Measurements from ENCODE around the gene CYBRD1. TPM values are rescaled to one million over a fixed set of nuclear protein-coding genes. Genes with fewer than 3 reads are reported as not detected.

Gene CYBRD1
- total RNA-seq, 1 donor from 2014 or later: 14.5 TPM

DNA sequence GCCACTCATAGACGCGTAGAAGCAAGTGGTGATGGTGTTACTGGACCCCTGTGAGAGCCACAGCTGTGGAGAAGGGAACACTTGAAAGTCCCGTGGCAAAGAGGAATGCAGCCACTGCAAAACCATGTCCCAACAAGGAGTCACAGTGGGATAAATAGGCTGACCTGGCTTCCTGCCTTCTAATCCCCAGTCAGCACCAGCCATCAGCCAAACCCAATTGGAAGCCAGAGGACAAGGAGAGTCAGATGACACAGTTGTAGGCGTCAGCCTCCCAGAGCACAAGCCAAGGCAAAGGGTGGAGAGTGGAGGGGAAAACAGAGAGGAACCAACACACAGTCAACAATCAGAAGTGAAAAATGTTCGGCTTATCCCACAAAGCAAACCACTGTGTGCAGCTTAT, 5.5 kb upstream of the CYBRD1 start:
- no peak for FAIRE-seq

DNA sequence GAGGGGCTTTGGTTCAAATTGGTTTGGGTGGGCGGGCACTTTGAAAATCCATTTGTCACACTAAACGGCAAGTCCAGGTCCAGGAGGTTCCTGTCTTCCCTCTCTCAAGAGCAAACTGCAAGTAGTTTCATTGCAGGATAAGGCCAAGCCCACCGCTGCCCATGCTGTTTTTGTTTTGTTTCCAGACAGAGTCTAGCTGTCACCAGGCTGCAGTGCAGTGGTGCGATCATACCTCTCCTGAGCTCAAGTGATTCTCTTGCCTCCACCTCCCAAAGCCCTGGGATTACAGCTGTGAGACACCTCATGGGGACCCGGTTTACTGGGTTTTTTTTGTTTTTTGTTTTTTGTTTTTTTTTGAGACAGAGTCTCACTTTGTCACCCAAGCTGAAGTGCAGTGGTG, 1.8 kb upstream of the CYBRD1 start:
- H3K4me3 ChIP-seq (ENCODE audit: low read depth, low read length): no peak overlapping the region
- no peaks in the 10 kb centered on the region for H3K27me3 ChIP-seq (ENCODE audit: control insufficient read depth, insufficient read depth, low read length)
- no peaks in the 10 kb centered on the region for H3K36me3 ChIP-seq (ENCODE audit: control insufficient read depth, insufficient read depth, low read length)
- TF ChIP-seq, protein P1, sequence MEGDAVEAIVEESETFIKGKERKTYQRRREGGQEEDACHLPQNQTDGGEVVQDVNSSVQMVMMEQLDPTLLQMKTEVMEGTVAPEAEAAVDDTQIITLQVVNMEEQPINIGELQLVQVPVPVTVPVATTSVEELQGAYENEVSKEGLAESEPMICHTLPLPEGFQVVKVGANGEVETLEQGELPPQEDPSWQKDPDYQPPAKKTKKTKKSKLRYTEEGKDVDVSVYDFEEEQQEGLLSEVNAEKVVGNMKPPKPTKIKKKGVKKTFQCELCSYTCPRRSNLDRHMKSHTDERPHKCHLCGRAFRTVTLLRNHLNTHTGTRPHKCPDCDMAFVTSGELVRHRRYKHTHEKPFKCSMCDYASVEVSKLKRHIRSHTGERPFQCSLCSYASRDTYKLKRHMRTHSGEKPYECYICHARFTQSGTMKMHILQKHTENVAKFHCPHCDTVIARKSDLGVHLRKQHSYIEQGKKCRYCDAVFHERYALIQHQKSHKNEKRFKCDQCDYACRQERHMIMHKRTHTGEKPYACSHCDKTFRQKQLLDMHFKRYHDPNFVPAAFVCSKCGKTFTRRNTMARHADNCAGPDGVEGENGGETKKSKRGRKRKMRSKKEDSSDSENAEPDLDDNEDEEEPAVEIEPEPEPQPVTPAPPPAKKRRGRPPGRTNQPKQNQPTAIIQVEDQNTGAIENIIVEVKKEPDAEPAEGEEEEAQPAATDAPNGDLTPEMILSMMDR (IDR thresholded peaks at IDR 0.05; ENCODE audit: insufficient read depth, low read length, severe bottlenecking): no peak
- FAIRE-seq (no peak), DNase-seq (ENCODE audit: low read depth) (no peak)

More for the DNA sequence above, 5.5 kb upstream of the CYBRD1 start:
- no peak overlapping the region for H3K4me3 ChIP-seq (ENCODE audit: low read depth, low read length)
- DNase-seq (ENCODE audit: low read depth): no peak
- TF ChIP-seq, protein P1 (IDR thresholded peaks at IDR 0.05; ENCODE audit: insufficient read depth, low read length, severe bottlenecking): no peak
- H3K36me3 ChIP-seq (ENCODE audit: control insufficient read depth, insufficient read depth, low read length): no peaks in the 10 kb centered on the region
- peaks cover 1% of the 10 kb centered on the region for H3K27me3 ChIP-seq (ENCODE audit: control insufficient read depth, insufficient read depth, low read length)

DNA sequence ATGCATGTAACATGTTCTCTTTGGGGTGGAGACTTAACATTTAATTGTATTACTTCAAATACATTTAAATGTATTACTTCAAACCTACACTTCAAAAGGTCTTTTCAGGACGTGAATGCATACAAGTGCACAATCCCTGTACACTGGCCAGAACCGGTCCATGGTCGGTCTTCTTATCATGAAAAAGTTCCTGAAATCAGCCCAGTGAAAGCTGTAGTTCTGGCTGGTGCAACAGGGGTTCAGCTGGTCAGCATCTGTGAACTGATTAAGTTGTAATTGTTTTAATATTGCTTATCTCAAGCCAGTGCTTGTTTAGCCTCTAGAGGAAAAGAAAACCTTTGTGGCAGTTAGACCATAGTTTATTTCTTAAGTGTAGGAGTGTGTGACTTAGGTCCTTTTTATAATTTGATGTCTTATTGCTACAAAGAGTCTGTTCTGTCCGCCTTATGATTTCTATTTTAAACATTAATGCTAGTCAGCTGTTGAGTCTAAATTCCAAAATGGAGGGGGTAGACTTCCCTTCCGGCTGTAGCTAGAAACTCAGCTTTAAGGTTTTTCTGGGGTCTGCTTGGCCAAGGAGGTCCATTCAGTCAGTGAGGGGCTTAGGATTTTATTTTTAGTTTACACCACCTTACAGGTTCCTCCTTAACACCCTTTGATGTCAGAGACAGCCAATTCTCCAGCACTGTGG, 768 bp upstream of the CYBRD1 start:
- FAIRE-seq: no peak
- TF ChIP-seq, protein P1 (IDR thresholded peaks at IDR 0.05; ENCODE audit: insufficient read depth, low read length, severe bottlenecking): no peak
- no peaks in the 10 kb centered on the region for H3K27me3 ChIP-seq (ENCODE audit: control insufficient read depth, insufficient read depth, low read length)
- H3K4me3 ChIP-seq (ENCODE audit: low read depth, low read length): peak overlapping the region; percentile 50
- no peak for DNase-seq (ENCODE audit: low read depth)
- no peaks in the 10 kb centered on the region for H3K36me3 ChIP-seq (ENCODE audit: control insufficient read depth, insufficient read depth, low read length)

DNA sequence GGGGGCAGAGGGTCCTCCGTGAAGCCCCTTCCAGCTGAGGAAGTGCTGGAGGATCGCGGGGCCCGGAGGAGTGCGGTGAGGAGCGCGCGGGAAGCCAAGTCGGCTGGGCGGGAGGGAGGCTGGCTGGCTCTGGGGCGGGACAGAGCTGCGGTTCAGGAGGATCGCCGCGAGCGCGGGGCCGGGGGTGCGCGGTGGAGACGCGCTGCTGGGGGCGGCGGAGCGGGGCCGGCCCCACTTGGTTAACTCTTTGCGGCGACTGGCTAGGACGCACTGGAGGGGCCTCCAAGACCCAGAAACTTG, 464 bp downstream of the CYBRD1 start:
- Histone ChIP-seq H3K27me3 (ENCODE audit: control insufficient read depth, insufficient read depth, low read length) (no peaks in the 10 kb centered on the region), H3K4me3 (ENCODE audit: low read depth, low read length) (peak overlapping the region; percentile 50), H3K36me3 (ENCODE audit: control insufficient read depth, insufficient read depth, low read length) (no peaks in the 10 kb centered on the region)
- FAIRE-seq (no peak), DNase-seq (ENCODE audit: low read depth) (no peak)
- TF ChIP-seq, protein P1 (IDR thresholded peaks at IDR 0.05; ENCODE audit: insufficient read depth, low read length, severe bottlenecking): no peak

DNA sequence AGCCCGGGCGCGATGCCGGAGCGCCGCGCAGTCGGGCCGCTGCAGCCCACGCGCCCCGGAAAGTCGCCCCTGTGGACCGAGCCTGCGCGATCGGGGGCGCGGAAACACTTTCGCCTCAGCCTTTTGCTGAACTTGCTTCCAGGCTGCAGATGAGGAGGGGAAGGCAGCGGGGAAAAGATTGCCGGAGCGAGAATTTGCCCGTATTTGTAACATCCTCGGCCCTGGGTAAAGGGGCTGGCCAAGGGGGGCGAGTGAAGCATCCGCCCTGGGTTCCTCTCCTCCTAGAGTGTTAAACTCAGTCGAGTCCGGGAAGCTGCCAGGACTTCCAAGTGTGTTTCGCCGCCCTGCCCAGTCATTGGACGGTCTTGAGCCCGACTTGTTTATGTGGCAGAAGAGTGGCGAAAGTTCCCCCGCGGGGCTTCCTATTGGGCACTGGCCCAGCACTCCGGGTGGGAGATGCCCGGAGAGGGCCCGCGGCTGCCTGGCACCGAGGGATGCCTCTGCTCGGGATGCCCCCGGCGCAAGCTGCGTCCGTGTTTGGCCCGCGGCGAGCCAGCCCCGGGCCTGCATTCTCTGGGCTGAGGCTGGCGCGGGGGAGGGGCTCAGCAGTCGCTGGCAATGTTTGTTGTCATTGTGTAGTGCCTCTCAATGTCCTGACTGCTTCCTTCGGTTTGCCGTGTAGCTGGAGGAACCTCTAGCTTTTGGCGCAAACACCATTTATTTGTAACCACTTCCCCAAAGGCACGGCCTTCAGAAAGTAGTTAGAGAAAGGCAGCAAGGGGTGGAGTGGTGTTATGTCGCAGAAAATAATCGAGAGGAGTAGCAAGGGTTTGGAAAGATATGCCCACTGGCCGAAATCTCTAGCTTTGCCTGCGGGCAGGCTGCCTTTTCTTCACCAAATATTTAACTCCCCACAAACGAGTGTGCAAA, 1.1 kb downstream of the CYBRD1 start:
- DNase-seq (ENCODE audit: low read depth) (peak; percentile 33), FAIRE-seq (no peak)
- TF ChIP-seq, protein P1 (IDR thresholded peaks at IDR 0.05; ENCODE audit: insufficient read depth, low read length, severe bottlenecking): no peak
- no peaks in the 10 kb centered on the region for H3K27me3 ChIP-seq (ENCODE audit: control insufficient read depth, insufficient read depth, low read length)
- H3K4me3 ChIP-seq (ENCODE audit: low read depth, low read length): peak overlapping the region; percentile 50
- no peaks in the 10 kb centered on the region for H3K36me3 ChIP-seq (ENCODE audit: control insufficient read depth, insufficient read depth, low read length)

All from bronchial epithelial cell (primary cell).